Endothelial cell of hepatic sinusoid (primary cell): ENCODE results near the gene OPA1.

Experiments used
- in situ Hi-C: cut with HindIII; loops from 2 replicates; pipeline ENCODE4 v1.10.0; 2017; ENCODE audit warnings: low sequenced_read_pairs

The OPA1 gene

DNA sequence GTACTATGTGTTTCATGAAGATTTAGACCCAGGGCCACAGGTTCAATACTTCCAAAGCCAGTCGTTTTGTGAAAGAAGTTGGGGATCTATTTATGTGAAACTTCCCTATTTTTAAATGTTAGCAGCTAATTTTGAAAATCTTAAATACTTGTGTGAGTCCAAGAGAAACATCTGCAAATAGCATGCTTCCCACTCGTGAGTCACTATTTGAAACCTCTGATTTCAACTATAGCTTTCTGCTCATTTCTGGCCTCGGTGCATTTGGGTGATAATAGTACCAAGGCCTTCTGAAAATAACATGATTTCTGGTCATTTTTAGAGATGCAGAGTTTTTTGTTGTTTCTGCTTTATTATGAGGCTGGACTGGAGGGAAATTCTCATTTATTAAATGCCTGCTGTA is 110.0 kb downstream of the OPA1 start:
- in situ Hi-C loops = no loop called here

DNA sequence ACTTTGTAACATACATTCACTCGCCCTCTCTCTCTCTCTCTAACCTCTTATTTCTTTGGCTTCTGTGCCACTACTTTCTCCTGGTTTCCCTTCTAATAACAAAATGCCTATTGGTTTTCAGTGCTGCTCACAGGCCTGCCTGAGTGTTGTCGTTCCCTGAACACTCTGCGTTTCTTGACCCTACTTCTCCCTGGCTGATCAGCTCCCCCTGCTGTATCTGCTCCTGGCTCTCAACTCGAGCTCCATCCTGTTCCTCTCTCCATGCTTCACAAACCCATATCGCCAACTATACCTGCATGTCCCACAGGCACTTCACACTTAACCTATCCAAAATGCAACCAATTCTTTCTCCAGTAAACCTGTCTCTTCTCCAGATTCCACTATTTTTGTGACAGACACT is 111.4 kb downstream of the OPA1 start:
- in situ Hi-C loops = no loop called here

DNA sequence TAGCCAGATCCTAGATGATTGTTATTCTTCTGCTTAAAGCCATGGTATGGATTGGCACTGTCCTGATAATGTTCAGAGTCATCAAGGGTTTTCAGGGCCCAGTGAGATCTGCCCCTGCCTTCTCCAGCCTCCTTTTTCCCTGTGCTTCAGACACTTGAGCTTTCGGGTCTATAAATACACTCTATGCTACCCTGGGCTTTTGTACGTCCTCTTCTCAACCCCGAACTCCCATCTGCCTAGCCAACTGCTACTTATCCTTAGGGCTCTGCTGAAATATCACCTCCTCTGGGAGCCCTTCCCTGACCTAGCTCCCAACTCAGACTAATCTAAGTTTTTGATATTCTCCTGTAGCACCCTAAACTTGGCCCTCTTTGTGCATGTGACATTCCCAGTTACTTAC is 115.3 kb downstream of the OPA1 start:
- in situ Hi-C loops = no loop called here

DNA sequence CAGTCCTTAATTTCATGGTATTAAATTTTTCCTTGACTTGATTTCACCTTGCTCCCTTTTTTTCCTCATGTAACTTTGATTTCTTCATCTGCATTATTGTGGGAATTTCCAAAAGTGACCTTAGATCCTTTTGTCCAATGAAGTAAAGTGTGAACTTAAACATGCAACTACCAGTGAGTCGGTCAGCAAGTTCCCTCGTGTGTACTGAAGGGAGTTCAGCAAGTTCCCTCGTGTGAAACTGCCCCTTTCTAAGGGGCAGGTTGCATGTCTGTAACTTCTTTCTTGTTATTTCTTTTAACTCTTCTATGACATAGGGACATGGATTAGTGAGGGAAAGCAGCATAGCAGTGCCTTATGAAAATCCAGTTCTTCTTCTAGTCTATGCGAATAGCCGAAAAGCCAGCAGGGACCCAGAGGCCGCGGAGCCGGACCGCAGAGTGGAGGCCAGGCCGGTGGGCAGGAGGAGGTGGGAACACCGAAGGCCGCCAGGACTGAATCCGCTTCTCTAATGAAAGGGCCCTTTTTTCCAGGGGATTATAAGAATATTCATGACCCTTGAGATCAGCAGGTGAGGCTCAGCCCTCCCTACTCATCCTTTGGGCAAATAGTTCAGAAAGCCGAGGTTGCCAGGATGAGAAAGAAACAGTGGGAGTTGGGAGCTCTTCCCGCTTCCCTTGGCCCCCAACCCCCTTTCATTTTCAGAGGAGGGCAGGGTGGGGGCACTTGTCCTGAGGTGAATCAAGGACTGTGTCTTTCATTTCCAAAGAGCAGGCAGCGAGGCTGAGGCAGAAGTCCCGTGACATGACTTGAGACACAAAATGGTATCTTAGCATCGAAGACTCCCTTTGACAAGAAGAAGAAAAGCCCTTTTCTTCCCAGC is 117.5 kb downstream of the OPA1 start:
- in situ Hi-C loops = no loop called here

DNA sequence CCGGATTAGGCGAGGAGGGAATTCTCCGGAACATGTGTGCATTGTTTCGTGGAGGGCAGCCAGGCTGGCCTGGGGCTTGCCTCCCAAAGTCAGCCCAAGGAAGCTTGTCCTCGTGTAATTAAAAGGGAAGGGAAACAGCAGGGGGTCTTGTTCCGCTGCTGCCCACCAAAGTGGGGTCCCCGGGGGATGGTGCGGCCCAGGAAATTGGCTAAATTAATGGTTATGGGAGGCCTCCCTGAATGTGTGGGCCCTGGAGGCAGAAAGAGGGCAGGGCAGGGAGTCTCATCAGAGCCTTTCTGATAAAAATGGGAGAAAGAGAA is 118.1 kb downstream of the OPA1 start:
- in situ Hi-C loops = no loop called here

DNA sequence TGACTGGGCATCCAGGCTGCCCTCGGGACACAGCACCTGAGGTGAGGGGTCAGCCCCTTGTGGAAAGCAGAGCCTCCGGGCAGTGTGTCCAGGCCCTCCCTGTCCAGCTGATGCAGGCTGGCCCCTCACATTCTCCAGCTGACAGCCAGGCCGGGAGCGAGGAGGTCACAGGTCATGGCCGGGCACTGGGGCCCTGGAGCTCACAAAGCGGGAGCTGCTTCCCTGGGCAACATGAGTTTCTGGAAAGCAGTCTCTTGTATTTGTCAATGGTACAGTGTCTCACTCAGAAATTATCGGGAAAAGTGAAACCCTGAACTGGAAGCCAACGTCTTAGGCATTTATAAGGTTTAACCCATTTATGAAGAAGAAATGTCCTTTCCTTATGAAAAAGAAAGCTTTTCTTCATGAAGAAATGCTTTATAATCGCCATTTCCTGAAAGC is 118.5 kb downstream of the OPA1 start:
- in situ Hi-C loops = no loop called here

DNA sequence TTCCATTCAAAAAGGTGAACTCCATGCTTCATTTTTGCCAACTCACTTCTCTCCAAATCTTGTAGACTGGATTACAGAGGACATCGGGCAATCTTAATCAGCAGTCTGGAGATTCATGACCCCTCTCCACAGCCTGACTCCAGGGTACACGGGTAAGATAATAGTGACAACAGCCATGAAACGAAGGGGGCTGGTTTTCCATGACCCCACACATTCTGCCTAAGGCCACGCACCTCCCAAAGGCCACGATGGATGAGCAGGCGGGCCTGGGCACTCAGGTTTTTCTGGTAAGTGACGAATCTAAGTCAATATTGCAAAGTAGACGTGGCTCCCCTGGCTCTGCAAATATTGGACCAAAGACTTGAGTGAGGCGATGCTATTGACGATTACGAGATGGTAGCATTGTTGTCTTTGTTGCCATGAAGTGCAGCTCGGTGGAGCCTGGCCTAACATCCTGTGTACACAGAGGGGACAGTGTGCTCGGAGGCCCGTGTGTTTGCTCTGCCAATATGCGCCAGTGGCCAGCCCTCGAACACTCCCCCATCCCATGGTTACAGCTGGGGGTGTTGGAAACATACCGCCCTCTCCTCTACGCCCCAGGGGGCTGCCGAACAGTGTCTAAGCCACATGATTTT is 119.1 kb downstream of the OPA1 start:
- in situ Hi-C loops = no loop called here

DNA sequence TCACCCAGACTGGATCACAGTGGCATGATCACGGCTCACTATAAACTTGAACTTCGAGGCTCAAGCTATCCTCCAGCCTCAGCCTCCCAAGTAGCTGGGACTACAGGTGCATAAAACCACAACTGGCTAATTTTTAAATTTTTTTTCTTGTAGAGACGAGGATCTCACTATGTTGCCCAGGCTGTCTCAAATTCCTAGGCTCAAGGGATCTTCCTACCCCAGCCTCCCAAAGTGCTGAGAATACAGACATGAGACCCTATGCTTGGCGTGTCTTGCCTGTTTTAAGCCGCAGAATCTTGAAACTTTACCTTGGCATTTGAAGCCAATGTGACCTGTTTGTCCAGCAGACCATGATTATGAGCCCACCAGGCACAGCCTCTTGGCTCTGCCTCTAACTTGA is 119.9 kb downstream of the OPA1 start:
- in situ Hi-C loops = no loop called here

DNA sequence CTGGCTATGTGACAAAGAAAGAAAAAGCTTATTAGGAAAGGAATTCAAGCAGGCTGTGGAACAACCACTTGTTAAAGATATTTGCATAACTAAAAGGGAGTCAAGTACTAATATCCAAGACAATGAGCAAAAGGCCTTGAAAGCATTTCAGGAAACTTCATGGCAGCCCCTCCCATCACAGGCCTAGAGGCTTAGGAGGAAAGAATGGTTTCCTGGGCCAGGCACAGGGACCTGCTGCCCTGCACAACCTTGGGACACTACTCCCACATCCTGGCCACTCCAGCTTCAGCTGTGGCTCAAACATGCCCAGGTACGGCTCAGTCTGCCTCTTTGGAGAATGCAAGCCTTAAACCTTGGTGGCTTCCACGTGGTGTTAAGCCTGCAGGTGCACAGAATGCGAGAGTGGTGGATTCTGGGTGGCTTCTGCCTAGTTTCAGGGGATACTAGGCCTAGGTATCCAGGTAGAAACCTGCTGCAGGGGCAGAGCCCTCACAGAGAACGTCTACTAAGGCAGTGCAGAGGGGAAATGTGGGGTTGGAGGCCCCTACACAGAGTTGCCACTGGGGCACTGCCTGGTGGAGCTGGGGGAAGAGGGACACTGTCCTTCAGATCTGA is 121.6 kb downstream of the OPA1 start:
- in situ Hi-C loops = no loop called here

DNA sequence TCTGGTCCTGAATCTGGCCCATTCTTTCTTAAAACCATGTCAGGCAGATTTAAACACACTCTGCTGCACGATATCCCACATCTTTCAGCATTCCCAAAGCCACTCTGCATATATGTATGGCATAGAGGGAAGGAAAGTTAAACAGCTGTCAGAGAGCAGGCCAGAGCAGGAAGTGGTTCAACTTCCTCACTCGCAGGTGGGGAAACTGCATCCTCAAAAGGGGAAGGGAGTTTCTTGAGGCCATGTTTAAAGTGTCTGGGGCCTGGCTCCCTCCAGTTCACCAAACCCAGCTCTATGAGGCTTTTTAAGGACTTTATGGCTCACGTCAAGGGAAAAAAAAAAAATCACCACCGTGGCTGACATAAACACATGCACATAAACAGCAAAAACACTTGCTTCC is 123.1 kb downstream of the OPA1 start:
- in situ Hi-C loops = no loop called here

DNA sequence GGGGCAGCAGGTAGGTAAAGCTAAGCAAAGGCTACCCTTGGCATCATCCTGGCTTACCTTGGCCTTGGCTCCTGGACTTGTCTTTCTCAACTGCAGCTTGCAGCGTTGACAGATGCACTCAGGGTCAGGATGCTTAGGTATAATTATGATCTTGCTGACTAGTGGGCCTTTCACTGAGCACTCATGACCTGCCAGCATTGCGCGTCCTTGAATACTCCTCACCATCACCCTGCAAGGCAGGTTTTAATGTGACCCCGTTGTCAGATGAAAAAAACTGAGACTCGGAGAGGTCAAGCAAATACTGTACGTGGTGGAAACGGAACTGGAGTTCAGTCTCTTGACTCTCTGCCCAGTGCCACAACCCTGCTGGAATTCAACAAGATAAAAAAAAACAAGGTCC is 126.7 kb downstream of the OPA1 start:
- in situ Hi-C loops = no loop called here

DNA sequence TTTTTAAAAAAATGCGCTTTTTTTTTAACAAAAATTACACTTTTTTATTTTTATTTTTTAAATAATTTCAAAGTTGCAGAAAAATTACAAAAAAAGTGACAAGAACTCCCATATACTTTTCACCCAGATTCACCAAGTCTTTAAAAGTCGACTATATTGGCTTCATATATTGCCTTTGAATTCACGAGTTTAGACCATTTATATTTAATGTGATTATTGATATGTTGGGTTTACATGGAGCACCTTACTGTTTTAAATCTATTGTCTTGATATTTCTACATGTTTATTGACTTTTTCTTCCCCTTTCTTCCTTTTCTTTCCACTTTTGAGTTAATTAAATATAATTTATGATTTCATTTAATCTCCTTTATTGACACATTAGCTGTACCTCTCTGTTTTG is 127.2 kb downstream of the OPA1 start:
- in situ Hi-C loops = no loop called here

DNA sequence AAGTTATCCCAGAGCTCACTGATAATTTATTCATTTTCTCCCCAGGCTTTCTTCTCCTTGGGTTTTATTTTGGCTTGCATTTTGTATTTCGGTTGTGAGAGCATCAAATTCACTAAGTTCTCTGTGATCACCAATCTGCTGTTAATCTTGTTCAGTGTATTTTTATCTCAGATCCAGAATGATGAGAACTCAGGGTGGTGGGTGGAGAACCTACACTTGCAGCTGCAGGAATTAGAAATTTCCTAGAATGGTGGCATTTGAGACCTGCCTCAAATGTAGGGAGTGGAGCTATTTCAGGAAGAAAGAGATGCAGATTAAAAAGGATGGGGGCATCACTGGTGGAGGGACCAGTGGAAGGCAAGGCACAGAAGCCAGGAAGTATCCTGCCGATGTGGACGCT is 129.6 kb downstream of the OPA1 start:
- in situ Hi-C loops = no loop called here

DNA sequence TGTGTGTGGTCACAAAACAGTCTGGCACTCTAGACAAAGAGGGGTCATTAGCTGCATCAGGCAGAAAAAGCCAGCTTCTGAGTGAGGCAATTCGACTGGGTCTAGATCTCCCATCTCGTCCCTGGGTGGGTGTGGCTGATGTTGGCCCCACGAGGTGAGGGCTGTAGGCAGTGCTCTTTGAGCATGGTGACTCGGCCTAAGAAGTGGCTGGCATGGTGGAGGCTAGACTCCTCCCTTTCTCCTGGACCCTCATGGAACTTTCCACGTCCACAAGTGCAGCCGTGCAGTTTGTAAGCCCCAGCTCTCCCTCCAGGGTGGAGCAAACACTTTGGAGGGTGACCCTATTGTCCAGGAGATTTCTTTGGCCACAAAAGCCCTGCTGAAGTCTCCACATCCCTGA is 134.1 kb downstream of the OPA1 start:
- in situ Hi-C loops = loop anchor here (5.0 kb wide), 2 partner anchors 45 kb away; no protein-coding TSS in a partner anchor

DNA sequence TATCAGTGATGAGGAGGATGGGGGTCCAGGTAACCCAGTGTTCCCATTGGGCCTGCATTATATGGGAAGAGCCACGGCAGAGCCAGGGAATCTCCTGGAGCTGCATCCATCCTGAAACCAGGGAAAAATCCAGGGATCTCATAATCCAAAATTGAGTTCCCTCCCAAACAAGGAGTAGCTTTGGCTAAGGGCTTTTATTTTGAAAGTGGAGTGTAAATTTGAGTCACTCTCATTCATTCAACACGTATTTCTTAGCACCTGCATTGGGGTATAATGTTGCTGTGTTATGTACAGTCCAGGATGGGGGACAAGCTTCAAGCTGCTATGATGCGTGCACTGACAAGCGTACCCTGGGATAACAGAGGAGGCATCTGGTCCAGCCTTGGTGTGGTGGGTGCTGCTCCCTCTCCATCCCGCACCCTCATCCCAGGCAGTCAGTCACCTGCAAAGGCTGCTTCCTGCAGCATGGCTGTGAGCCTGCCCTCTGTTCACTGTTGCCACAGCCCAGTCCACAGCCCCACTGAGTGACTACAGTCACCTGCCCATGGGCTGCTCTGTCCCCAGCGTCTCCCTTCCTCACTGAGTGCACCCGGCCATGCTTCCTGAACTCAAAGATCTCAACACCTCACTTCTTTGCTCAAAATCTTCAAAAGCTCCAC is 135.6 kb downstream of the OPA1 start:
- in situ Hi-C loops = loop anchor here (5.0 kb wide), 2 partner anchors 44 to 46 kb away; no protein-coding TSS in a partner anchor

DNA sequence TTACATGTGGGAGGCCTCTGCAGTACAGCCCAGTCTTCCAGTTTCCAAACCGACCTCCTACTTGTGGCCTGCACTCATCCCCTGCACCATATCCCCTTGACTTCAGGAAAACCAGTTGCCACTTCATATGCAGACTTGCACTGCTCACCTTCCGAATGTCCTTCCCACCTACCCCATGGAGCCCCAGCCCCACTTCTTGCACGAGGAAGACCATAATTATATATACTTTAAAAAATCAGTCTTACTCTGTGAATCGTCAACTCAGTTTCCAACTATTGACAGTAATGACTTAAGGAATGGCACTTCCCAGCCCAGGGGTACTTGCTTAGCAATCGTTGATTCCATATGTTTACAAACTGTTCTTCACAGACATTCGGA is 136.1 kb downstream of the OPA1 start:
- in situ Hi-C loops = loop anchor here (5.0 kb wide), 2 partner anchors 43 to 47 kb away; no protein-coding TSS in a partner anchor

DNA sequence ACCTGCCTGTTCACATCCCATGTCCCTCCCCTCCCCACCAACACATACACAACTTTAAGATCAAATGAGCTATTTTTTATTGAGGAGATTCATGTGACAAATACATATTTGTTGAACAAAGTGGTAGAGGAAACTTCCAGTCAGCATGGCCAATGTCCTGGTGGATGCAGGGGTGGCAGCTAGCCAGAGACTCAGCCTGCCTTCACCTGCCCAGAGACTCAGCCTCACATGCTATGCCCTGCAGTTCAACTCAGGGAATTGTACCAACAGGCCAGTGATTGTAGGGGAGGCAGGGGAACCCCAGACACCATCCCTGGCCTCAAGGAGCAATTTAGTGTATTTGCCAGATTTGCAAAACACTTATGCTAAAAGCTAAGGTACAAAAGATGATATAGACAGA is 136.6 kb downstream of the OPA1 start:
- in situ Hi-C loops = loop anchor here (5.0 kb wide), 2 partner anchors 43 to 47 kb away; no protein-coding TSS in a partner anchor

DNA sequence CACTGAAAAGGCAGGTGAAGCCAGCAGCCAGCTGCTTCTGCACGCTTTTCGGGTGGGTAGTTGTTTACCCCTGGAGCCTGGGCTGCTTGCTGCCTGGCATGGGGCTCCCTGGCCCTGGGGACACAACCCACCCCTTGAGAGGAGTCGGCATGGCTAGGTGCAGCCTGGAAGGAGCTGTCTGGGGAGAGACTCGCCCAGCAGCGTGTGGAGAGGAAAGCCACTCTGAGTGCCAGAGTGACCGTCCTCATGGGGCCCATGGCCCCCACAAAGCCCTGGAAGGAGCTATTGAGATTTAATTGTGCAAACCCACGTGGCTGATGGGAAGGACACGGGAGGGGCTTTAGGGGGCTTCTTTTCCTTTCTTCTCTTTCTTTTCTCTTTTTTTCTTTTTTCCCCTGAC is 137.5 kb downstream of the OPA1 start:
- in situ Hi-C loops = no loop called here

DNA sequence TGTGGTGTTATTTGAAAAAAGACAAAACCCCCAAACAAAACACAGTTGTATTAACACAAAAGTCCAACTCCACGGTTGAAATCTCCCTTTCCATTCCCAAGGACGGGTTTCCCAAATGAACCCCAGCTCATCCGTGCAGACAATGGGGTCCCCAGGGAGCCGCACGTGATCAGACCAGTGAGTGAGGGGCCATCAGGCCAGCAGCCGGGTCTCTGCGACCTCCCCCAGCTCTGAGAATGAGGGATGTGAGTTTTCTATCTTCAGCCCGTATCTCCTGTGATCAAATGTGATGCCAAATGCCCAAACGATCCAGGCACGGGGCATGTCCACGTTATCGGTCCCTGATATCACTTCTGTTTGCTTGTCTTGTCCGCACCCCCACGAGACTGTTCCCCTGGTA is 138.0 kb downstream of the OPA1 start:
- in situ Hi-C loops = no loop called here

DNA sequence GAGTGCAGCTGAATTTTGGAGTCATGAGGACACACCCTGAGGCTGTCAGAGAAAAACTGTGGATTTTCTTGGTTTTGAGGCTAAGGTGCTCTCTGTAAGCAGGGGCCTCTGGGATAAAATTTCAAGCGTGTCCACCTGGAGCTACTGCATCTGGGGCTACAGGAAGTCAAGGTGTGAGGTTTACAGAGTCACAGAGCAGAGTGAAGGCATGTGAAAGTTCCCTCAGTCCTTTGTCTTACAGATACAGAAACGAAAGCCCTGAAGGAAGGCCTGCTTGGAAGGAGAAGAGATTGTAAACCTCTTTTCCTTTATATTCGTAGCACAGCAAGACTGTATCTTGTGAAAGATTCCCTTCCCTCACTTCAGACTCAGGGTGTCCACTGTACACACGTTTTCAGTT is 138.6 kb downstream of the OPA1 start:
- in situ Hi-C loops = no loop called here

DNA sequence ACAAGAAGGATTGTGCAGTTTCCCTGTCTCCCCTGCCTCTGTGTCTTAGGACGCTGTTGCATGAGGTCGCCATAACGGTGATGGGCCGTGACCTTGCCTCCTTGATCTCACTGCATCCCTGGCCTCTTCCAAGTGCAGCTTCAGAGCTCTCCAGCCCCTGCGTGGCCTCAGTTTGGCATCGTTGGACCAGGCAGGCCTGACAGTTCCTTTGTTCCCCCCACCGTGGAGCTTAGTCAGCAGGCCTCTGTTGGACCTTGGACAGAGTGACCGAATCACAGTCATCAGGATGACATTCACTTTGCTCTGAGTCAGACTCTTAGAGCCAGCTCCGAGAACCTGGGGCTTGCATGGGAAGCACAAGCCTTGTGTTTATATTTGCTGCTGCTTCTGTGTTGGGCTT is 139.4 kb downstream of the OPA1 start:
- in situ Hi-C loops = no loop called here
